ENCODE measurements around the gene EPG5.
"Not testable (repeated sequence)": the region's sequence is repeated elsewhere in the genome, so short reads cannot be mapped to it uniquely, and the experiment has no call there.

The EPG5 gene

GRCh38 chr18:45861926-45862325 lies 105.2 kb downstream of the EPG5 start:
- no peak for DNase-seq

GRCh38 chr18:45860971-45861370 lies 106.2 kb downstream of the EPG5 start:
- DNase-seq: no peak

GRCh38 chr18:45860492-45860891 lies 106.6 kb downstream of the EPG5 start:
- DNase-seq: no peak

- DNase-seq: no peak
Measured at GRCh38 chr18:45859334-45859733, 107.8 kb downstream of the EPG5 start.

- no peak for DNase-seq
Measured at GRCh38 chr18:45856531-45856930, 110.6 kb downstream of the EPG5 start.

GRCh38 chr18:45854036-45854586 lies 113.0 kb downstream of the EPG5 start:
- no peak for DNase-seq

- DNase-seq: no peak
Measured at GRCh38 chr18:45852631-45853030, 114.5 kb downstream of the EPG5 start.

- no peak for DNase-seq
Measured at GRCh38 chr18:45851161-45851925, 115.8 kb downstream of the EPG5 start.

- DNase-seq: no peak
Measured at GRCh38 chr18:45850021-45850420, 117.1 kb downstream of the EPG5 start.

- no peak for DNase-seq
Measured at GRCh38 chr18:45849529-45849928, 117.6 kb downstream of the EPG5 start.

GRCh38 chr18:45848643-45849042 lies 118.5 kb downstream of the EPG5 start:
- not testable (repeated sequence) for DNase-seq

GRCh38 chr18:45847119-45847518 lies 120.0 kb downstream of the EPG5 start:
- no peak for DNase-seq

GRCh38 chr18:45845410-45845809 lies 121.7 kb downstream of the EPG5 start:
- no peak for DNase-seq

GRCh38 chr18:45844938-45845337 lies 122.2 kb downstream of the EPG5 start:
- DNase-seq: no peak

GRCh38 chr18:45843019-45843418 lies 124.1 kb downstream of the EPG5 start:
- DNase-seq: no peak

GRCh38 chr18:45841765-45842442 lies 125.2 kb downstream of the EPG5 start:
- no peak for DNase-seq

- DNase-seq: no peak
Measured at GRCh38 chr18:45841060-45841764, 125.9 kb downstream of the EPG5 start.

- peak in 1 of 5 donors; percentile 30 for DNase-seq
Measured at GRCh38 chr18:45839414-45840395, 127.4 kb downstream of the EPG5 start.

- DNase-seq: no peak
Measured at GRCh38 chr18:45838302-45839070, 128.6 kb downstream of the EPG5 start.

GRCh38 chr18:45837283-45838070 lies 129.7 kb downstream of the EPG5 start:
- DNase-seq: peak in 3 of 5 donors; percentile 10 to 55 (median 26)

All from T-helper 1 cell (primary cell).